T-helper 9 cell (primary cell): Measurements from ENCODE around the gene PRR5.

Experiments used
- DNase-seq: peaks from one replicate; pipeline ENCODE4 v3.0.0-alpha.2; 2020

PRR5 gene

DNA sequence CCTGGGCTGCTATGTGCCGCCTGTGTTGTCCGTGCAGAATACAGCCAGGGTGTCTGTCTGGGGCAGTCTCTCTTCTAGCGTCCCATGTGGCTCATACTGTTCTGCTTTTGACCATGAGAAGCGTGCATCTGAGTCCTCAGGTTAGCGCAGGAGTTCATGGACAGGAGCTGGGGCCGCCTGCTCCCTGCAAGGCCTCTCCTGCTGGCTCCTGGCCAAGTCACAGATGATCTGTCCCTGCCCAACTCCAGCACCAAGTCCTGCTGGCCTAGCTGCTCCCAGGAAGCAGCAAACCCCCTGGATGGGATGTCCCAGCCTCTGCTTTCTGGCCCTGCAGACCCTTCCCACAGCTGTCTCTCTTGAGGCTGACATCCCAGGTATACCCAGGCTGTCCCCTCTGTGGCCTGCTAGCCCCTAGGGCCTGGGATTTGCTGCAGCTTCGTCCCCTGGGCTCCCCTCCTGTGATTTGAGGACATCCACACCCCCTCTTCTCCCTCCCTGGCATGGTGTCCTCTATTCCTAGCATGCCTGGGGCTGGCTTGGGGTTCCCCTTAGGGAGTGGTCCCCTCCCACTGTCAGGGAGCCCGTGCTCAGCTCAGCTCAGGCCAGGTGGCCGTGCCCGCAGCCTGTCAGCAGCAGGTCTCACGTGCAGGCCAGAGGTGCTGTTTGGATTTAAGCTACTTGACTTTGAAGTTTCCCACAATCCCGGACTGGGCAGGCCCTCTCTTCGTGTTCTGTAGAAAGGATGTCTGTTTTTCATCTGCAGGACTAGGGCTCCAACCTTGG is 17.8 kb downstream of the PRR5 start:
- DNase-seq: no peak

DNA sequence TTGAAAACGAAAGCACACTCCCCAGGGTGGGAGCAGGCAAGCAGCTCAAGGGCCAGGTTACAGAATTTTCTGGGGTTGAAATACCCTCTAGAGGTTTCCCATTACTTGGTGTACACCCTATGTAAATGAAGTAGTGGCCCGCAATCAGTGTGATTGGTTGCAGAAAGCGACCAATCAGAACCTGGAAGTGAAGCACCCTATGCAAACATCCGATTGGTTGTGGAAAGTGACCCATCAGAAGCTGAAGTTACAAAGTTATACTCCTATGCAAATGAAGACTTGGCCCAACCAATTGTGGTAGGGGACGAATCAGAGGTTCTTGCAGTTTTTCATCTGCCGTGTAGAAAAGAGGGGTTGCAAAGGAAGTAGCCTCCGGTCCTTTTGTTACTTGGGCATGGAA is 19.2 kb downstream of the PRR5 start:
- no peak for DNase-seq

DNA sequence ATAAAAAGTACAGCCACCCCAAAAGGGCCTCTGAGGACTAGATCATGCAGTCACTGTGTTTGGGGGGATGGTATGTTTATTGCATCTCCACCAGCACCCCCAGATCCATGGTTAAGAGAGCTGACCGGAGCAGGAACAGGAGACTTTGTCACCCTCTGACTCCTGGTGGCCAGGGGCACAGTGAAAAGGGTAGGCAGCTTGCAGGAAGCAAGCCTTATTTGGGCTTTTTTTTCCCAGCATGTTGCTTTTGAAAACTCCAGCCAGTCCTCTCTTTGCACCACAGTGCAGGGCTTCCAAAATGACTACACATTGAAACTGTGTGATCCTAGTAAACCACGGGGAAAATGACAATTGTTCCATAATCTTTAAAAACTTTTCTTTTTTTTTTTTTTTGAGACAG is 20.6 kb downstream of the PRR5 start:
- no peak for DNase-seq

DNA sequence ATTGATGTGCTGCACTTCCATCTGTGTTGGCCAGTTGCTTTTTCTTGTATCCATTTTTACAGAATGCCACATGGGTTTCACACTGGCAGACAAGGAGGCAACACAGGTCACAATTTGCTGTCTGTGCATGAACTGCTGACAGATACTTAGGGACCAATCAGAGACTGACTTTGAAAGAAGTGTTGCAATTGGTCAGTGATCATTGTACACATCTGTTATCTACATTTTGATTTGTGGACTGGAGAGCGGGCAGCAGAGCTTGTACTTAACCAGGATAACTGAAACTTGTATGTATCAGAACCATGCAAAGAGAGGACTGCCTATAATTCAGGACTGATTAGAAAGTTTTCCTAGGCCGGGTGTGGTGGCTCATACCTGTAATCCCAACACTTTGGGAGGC is 21.8 kb downstream of the PRR5 start:
- DNase-seq: no peak

DNA sequence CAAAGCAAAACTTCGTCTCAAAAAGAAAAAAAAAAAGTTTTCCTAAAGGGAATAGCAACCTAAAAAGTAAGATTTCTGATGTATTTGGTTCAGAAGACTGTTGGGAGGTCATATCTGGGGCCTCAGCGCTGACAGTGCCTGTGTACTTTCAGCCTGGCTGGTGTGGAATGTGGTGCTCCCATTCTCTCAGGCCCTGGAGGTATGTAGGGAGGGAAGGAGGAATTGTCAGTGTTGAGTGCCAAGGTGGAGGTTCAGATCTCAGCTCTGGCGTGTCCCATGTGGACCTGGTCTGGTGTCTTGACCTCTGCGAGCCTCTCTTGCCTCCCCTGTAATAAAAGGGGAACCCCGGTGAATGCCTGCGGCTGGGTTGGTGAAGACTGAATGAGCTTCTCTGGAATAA is 22.4 kb downstream of the PRR5 start:
- DNase-seq: no peak

DNA sequence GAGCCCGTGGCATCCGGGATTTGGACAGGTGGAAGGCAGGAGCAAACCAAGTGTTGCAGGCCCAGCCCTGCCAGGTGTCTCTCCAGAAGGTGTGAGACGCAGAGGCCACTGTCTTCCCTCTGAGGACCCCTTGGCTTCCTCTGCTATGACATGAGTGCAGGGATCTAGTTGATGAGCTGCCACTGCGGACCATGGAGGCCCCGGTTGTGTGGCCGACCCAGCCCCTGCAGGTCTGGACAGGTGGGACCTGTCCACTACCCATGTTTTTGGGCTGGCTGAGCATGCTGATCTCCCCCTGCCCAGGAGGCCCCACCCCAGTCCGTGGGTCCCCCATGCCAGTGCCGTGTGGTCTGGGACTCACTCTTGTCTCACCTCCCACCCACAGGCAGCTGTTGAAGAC is 22.9 kb downstream of the PRR5 start:
- DNase-seq: no peak

DNA sequence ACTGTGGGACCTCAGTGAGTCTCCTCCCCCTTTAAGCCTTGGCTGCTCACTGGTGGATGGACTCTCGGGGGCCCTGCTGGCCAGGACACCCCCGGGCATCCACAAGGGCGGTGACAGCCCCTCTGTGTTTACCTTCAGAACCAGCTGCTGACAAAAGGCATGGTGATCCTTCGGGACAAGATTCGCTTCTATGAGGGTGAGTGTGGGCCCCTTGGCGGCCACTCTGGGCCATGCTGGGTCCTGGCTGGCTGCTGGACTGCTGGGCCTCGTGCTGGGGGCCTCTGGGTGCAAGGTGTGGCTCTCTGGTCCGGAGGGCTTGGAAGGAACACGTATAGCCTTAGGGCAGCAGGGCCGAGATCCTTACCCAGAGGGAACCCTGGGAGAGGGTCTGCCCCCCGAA is 24.4 kb downstream of the PRR5 start:
- no peak for DNase-seq

DNA sequence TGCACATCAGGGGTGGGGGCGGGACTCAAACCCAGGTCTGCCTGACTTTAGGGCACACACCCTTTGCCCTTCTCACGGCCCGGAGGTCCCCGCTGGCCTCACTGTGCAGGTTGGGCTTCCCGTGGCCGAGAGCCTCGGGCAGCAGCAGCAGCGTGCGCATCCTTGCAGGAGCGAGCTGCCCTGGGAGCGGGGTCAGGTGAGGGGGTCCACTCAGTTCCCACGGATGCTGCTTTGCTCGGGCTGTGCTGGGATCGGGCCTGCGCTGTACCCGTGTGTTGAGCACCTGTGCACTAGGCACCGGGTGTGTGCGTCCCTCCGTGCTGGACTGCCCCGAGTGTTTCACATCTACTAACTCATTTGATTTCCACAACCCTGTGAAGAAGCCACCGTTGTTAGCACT is 25.1 kb downstream of the PRR5 start:
- no peak for DNase-seq

DNA sequence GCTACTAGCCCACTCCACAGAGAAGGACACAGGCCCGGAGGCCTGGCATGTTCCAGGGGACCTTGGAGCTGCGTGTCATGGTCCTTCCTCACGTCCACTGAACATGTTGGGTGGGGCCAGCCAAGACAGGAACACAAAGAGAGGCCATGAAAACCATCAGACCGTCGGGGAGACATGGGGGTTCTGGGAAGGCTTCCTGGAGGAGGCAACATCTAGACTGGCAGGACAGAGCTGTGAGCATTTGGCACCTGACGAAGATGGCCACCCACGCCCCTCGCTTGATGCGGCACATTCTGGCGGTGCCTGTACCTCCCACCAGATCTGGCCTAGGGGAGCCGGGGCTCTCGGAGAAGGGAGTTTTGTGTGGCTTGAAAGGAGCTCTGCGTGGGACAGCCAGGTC is 25.7 kb downstream of the PRR5 start:
- DNase-seq: no peak

DNA sequence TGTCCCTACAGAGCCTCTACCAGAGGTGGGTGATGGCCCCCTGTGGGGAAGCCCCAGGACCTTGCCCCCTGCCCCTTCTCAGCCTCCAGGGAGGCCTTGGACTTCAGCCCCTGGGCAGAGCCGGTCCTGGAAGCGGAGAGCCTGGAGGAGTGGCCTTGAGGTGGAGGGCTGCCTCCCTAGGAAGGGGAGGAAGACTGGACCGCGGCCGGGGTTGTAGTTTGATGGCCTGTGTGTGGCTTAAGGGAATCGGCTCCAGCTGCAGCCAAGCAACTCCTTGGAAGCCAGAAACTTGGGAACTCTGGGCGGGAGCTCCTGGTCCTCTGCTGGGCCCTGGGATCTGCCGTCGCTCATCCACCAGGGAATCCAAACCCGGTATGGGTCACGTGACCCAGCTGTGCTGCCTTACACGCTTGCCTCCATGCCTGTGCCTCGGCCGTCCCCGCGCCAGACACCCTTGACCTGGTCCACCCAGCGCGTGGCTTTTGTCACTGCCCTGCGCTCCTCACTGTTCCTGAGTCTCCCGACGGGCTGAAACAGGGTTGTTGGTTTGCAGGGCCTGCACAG is 26.8 kb downstream of the PRR5 start:
- no peak for DNase-seq

DNA sequence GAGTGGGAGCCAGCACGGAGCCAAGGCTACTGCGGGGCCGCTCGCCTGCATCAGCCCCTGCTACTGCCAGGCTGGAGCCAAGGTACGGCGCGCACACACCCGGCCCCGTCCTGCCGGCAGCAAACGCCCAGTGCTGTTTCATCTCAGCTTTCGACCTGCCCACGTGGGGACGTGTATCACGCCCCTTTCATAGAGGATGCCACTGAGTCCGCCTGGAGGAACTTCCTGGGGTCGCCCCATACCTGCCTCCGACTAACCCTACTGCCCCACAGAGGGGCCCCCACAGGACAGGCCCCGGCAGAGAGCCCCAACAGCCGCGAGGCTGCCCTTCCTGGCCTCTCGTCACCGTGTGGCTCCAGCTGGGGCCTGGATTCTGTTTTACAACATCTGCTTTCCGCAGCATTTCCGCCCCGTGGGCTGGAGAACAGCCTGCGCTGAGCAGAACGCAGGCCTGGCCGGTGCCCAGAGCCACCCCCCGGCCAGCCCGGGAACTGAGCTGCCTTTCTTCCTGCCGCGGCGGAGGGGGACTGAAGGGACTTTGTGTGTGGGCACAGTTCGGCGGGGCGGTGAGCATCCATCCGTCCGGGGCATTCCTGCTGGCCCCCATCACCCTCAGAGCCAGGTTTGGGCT is 27.5 kb downstream of the PRR5 start:
- no peak for DNase-seq

DNA sequence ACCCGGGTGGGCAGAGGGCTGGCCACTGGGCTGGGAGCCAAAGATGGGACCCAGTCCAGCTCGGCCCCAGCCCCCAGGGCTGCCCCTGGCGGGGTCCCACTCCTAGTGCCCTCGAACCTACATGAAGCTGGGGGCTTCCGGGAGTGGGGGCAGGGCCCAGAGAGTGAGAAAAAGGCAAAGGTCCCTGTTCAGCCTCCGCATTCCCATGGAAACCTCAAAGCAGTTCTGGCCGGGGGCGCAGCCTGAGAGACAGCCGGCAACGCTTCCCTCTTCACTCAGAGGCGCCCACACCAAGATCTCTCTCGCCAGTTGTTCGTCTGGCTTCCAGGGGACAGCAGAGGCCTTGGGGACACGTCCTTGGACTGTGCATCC is 28.0 kb downstream of the PRR5 start:
- no peak for DNase-seq

DNA sequence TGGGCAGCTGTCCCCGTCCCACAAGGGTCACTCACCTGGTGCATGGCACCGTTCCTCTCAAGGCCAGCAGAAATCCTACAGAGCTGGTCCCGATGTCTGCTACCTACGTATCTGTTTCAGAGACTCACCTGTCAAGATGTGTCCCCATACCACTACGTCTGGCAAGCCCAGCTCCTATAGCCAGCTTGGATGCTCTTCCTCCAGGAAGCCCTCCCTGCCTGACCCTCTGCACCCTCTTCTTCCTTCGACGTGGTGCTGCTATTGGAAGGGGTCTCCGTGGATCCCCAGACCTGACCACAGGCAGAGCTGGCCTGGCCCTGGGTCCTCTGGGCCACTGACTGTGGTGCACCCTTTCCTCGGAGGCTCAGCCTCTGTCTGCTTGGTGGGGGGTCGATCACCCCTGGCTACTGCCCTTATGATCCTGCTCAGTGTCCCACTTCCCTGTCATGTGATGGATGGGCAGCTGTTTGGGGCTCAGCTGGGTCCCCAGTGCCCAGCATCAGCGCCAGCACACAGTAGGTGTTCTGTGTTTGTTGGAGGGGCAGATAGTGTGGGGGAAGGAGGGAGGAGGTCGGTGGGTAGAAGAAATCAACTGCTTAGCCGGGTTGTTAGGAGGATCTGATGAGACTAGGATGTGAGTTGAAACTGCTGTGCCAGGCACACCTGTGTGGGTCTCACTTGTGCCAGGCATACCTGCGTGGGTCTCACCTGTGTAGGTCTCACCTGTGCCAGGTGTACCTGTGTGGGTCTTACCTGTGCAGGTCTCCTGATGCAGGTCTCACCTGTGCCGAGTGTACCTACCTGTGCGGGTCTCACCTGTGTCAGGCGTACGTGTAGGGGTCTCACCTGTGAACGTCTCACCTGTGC is 28.7 kb downstream of the PRR5 start:
- DNase-seq: no peak

DNA sequence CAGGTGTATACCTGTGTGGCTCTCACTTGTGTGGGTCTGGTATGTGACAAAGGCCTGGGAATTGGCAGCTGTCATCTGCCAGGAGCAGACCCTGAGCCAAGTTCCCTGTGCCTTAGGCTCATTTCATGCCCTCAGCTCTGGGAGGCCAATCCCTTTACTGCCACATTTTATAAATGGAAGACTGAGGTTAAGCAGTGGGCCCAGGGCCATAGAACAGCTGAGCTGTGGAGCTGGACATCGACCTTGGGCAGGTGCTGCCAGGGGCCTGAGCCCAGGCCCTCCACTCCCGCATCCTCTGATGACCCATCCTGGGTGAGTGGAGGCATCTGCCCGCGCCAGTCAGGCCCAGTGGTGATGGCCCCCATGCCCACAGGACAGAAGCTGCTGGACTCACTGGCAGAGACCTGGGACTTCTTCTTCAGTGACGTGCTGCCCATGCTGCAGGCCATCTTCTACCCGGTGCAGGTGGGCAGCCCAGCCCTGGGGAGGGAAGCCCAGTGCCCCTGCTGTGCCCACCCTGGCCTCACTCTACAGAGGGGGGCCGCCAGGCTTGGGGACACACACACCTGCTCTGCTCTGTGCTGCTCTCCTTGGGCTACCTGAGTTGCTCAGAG is 29.5 kb downstream of the PRR5 start:
- DNase-seq: no peak

DNA sequence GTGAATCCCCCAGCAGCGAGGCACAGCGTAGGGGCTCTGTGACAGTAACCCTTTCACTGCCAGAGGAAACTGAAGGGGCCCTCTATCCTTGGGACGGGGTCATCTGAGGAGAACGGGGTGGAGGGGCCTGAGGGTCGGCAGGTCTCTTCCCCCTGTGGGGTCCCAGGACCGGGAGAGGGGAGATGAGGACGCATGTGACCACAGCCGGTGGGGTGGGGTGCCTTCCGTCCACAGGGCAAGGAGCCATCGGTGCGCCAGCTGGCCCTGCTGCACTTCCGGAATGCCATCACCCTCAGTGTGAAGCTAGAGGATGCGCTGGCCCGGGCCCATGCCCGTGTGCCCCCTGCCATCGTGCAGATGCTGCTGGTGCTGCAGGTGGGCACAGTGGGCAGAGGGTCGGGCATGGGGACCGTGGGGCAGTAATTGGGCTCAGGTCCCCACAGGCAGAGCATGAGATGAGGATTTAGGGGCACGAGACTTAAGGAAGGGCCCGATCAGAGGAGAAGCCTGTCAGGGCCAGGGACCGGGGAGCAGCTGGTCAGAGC is 30.1 kb downstream of the PRR5 start:
- no peak for DNase-seq

DNA sequence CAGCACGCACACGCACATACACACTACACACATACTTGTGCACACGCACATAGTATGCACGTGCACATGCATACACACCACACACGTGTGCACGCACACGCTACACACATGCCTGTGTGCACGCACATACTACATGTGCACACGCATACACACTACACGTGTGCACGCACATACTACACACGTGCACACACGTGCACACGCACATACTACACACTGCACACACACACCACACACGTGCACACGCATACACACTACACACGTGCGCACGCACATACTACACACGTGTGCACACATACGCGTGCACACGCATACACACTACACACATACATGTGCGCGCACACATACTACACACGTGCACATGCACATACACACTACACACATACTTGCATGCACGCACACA is 30.7 kb downstream of the PRR5 start:
- DNase-seq: no peak

DNA sequence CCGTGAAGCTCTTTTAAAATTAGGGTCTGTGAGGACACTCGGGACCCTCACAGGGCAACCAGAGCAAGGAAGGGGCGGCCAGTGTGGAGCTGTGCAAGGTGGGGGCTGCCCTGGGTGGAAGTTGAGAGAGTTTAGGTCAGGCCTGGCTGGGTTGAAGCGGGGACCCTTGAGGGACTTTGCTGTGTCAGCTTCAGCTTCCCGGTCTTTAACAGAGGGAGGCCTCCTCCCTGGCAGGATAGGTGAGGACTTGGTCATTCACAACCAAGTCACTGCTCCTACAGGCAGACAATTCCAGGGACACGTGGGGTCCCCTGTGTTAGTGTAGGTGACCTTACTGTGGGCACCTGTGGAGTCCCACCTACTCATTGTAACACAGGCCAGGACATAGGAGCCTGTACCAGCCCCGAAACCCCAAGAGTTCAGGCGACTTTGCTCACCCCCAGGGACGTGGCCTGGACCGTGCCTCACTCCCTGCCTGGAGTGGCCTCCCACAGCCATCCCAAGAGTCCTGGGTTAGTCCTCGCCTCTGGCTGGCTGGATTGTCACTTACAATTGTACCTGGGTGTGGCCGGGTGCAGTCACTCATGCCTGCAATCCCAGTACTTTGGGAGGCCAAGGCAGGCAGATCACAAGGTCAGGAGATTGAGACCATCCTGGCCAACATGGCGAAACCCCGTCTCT is 31.6 kb downstream of the PRR5 start:
- no peak for DNase-seq

DNA sequence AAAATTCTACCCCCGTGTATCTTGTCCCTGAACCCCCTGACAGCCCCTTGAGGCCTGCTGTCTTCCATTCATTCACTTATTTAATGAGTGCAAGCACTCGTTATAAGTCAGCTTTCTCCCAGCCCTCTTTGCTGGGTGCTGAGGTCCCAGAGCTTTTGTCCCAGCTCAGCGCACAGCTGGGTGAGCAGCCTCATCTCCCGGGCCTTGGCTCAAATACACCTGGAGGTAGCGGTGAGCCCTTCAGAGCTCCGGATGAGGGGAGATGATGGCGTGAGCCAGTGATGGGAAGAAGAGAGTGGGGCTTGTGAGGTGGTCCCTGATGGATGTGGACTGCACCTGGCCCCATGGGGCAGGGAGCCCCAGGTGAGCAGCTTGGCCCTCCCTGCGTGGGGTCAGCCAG is 32.3 kb downstream of the PRR5 start:
- no peak for DNase-seq

DNA sequence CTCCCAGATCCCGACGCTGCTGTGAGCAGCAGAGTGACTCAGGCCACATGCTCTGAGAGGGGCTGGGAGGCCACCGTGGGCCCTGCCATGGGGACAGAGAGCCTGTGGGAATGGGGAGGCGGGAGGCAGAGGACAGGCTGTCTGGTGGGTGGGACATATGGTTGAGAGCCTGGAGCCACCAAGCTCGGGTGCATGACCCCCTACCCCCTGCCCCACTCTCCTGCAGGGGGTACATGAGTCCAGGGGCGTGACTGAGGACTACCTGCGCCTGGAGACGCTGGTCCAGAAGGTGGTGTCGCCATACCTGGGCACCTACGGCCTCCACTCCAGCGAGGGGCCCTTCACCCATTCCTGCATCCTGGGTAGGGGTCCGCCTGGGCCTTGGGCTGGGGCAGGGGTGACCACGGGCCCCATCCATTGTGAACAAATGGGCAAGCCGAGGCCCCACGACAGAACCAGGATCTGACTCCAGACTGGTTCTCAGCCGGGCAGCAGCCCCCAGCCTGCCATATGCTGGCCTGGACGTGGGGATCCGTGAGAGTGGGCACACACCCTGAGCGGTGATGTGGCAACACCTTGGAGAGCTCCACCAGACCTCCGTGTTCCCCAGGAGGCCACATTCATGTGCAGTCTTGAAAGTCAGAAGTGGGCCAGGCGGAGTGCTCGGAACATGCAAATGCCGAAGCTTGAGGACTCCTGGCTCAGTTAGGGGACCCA is 33.0 kb downstream of the PRR5 start:
- no peak for DNase-seq

DNA sequence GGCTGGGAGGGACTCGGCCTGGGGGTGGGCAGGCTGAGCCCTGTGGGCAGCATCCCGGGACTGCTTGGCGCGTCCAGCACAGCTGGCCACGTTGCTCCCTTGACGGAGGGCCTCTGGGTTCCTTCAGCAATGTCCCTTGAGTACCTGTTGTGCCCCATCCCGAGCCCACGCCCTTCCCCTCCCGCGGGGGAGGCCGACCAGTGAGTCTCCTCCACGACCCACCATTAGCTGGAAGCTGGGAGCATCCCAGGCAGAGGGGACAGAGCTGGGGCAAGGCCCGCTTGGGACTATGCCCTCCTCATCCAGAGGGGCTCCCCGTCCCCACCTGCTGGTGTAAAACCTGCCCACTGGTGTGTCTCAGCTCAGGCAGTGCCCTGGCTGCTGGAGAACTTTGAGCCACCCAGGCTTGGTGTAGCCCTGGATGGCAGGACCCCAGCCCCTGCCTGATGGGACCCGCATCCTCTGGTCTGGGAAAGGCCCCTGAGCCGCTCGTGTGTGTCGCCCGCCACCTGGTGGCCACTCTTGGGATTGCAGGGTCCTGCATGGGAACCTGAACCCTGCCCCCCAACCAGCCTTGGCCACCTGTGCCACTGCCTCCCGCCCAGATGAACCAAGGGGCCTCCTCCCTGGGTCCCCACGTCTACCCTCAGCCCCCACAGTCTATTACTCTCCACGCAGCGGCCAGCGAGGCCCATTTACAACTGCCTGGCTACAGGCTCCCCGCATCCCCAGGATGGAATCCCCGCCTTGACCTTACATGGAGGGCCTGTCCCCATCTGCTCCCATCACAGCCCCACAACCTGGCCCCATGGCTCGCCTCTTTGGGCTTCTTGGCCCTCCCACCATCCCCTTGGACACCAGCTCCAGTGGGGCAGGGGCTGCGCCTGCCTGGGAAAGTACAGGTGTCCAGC is 33.8 kb downstream of the PRR5 start:
- peak; percentile 89 for DNase-seq
